Tibial nerve (tissue), 3 donors: ENCODE data around the gene YAF2.

Source experiments
- CTCF ChIP-seq, 5 experiments: fragments of 200-600 bp in 3 of 5; fragments of 450-650 bp in 2 of 5; sonication (generic) in 3 of 5; IDR thresholded peaks; one replicate each; pipeline ENCODE4 v1.5.1; 2016 to 2019; ENCODE audit warnings: antibody characterized with exemption in 5 of 5, mild to moderate bottlenecking in 3 of 5, moderate library complexity in 2 of 5
- POLR2A ChIP-seq, 2 donors: fragments of 450-650 bp; IDR thresholded peaks; one replicate each; pipeline ENCODE4 v1.6.1; 2017; ENCODE audit warnings: antibody characterized with exemption in 2 of 2, mild to moderate bottlenecking in 2 of 2, moderate library complexity in 2 of 2

GRCh38 chr12:42128327-42128726 is 109.7 kb downstream of the YAF2 start:
- TF ChIP-seq CTCF (IDR thresholded peaks at IDR 0.05): no peak
- no peak for TF ChIP-seq POLR2A (IDR thresholded peaks at IDR 0.05)
